Hair follicular keratinocyte (primary cell): ENCODE results near the gene IKZF2. TPM values are rescaled to one million over a fixed set of nuclear protein-coding genes. Genes with fewer than 3 reads are reported as not detected.

Source experiments
- total RNA-seq: library from RNA; depleted of rRNA; stranded (reverse); fragments of >200 nt; gene quantifications from 2 replicates; pipeline ENCODE4 v1.2.3, GENCODE V29; 2015

Gene IKZF2
- total RNA-seq, result 2.4 and 7.0 TPM in 2 replicates

GRCh38 chr2:213151437-213152064 is at the start of gene IKZF2:
TSS of gene IKZF2 (minus strand) at chr2:213151612. CDS start at chr2:213148629, 2,983 bp downstream.

Other genes starting within 250 kb of the IKZF2 start
- gene SPAG16, start 132.9 kb upstream of the IKZF2 start, total RNA-seq, result 10.9 and 14.2 TPM in 2 replicates